GM23338 (cell line): ENCODE results near the gene COL9A3. TPM values are rescaled to one million over a fixed set of nuclear protein-coding genes. Genes with fewer than 3 reads are reported as not detected.
"Not testable (repeated sequence)": the region's sequence is repeated elsewhere in the genome, so short reads cannot be mapped to it uniquely, and the experiment has no call there.

Source experiments
- ATAC-seq: fragments of 200-7000 bp; cut with Tn5 transposase; 3 replicates; pipeline ENCODE4 v1.9.1; 2020
- DNase-seq: peaks from one replicate; pipeline ENCODE4 v3.0.0-alpha.2; 2015; ENCODE audit warnings: low spot score
- H2AFZ ChIP-seq: fragments of 200-600 bp; sonication (generic); 2 replicates; pipeline ENCODE4 v1.8.0; 2016; ENCODE audit warnings: antibody characterized with exemption, mild to moderate bottlenecking, moderate library complexity
- H3F3A ChIP-seq: fragments of 200-600 bp; sonication (generic); replicated peaks from 2 replicates; pipeline ENCODE4 v1.8.0; 2017; ENCODE audit warnings: antibody characterized with exemption, mixed run types, low read depth
- H3K27ac ChIP-seq: fragments of 200-600 bp; sonication (generic); 2 replicates; pipeline ENCODE4 v1.6.1; 2016; ENCODE audit warnings: low read depth
- H3K27me3 ChIP-seq: fragments of 200-600 bp; sonication (generic); 2 replicates; pipeline ENCODE4 v1.8.0; 2016; ENCODE audit warnings: mild to moderate bottlenecking, mixed run types, moderate library complexity; ENCODE audit not compliant: insufficient read depth
- H3K36me3 ChIP-seq: fragments of 200-600 bp; sonication (generic); 2 replicates; pipeline ENCODE4 v1.8.0; 2016; ENCODE audit warnings: mild to moderate bottlenecking; ENCODE audit not compliant: insufficient read depth
- H3K4me1 ChIP-seq: fragments of 200-600 bp; sonication (generic); 2 replicates; pipeline ENCODE4 v1.8.0; 2016; ENCODE audit warnings: mild to moderate bottlenecking, moderate library complexity; ENCODE audit not compliant: insufficient read depth
- H3K4me2 ChIP-seq: fragments of 200-600 bp; sonication (generic); 2 replicates; pipeline ENCODE4 v1.7.1; 2017; ENCODE audit warnings: mixed run types
- H3K4me3 ChIP-seq: fragments of 200-600 bp; sonication (generic); 2 replicates; pipeline ENCODE4 v1.6.1; 2016; ENCODE audit warnings: mixed run types
- H3K79me2 ChIP-seq: fragments of 200-600 bp; sonication (generic); replicated peaks from 2 replicates; pipeline ENCODE4 v1.8.0; 2017; ENCODE audit warnings: mild to moderate bottlenecking; ENCODE audit not compliant: insufficient read depth
- H3K9me2 ChIP-seq: fragments of 200-600 bp; sonication (generic); 2 replicates; pipeline ENCODE4 v1.8.0; 2017; ENCODE audit not compliant: insufficient read depth
- H4K20me1 ChIP-seq: fragments of 200-600 bp; sonication (generic); replicated peaks from 2 replicates; pipeline ENCODE4 v1.8.0; 2017; ENCODE audit warnings: mild to moderate bottlenecking; ENCODE audit not compliant: insufficient read depth
- H3K27ac Mint-ChIP-seq: 2 replicates; pipeline ENCODE4 v1.8.0; 2020; ENCODE audit warnings: inconsistent platforms, mild to moderate bottlenecking, moderate library complexity, mixed read lengths
- H3K27me3 Mint-ChIP-seq: 3 replicates; pipeline ENCODE4 v1.8.0; 2022; ENCODE audit warnings: low read depth, mild to moderate bottlenecking, moderate library complexity, mixed read lengths, inconsistent platforms; ENCODE audit not compliant: insufficient read depth, poor library complexity
- H3K36me3 Mint-ChIP-seq: 3 replicates; pipeline ENCODE4 v1.8.0; 2021; ENCODE audit warnings: low read depth, mild to moderate bottlenecking, inconsistent platforms, moderate library complexity, mixed read lengths
- H3K4me1 Mint-ChIP-seq: 3 replicates; pipeline ENCODE4 v1.8.0; 2020; ENCODE audit warnings: mild to moderate bottlenecking, inconsistent platforms, mixed read lengths
- H3K4me3 Mint-ChIP-seq: 3 replicates; pipeline ENCODE4 v1.8.0; 2021; ENCODE audit warnings: moderate library complexity, mild to moderate bottlenecking, inconsistent platforms, mixed read lengths
- H3K9me3 Mint-ChIP-seq: 3 replicates; pipeline ENCODE4 v1.8.0; 2020; ENCODE audit warnings: moderate library complexity, mild to moderate bottlenecking, inconsistent platforms, mixed read lengths
- CREB1 ChIP-seq: fragments of 250-450 bp; sonication (Bioruptor Pico); IDR thresholded peaks from 2 replicates; pipeline ENCODE4 v1.5.0; 2020; ENCODE audit warnings: low read depth, mild to moderate bottlenecking, moderate library complexity
- NANOG ChIP-seq: IDR thresholded peaks from 2 replicates; pipeline ENCODE4 v1.6.1; 2016; ENCODE audit warnings: antibody characterized with exemption, borderline replicate concordance
- STAT1 ChIP-seq: IDR thresholded peaks from one replicate; pipeline ENCODE4 v1.6.1; 2016; ENCODE audit warnings: antibody characterized with exemption; ENCODE audit not compliant: unreplicated experiment
- ZNF114 ChIP-seq: fragments of 250-450 bp; sonication (Bioruptor Pico); IDR thresholded peaks from 2 replicates; pipeline ENCODE4 v1.5.0; 2020; ENCODE audit warnings: mild to moderate bottlenecking, moderate library complexity
- polyA plus RNA-seq: library from polyadenylated mRNA; unstranded; fragments of >200 nt; fragmentation: Nextera tagmentation; extraction: Ambion mirVana; gene quantifications from 2 replicates; pipeline ENCODE4 v1.2.1, GENCODE V29; 2016
- total RNA-seq: library from RNA; depleted of rRNA; stranded (reverse); fragments of >200 nt; shearing (Covaris generic); gene quantifications from 2 replicates; pipeline ENCODE4 v1.2.3, GENCODE V29; 2014
- TF ChIP-seq, protein P1 (sequence below), 2 experiments: fragments of 200-600 bp in 1 of 2; sonication (generic) in 1 of 2; conservative IDR thresholded peaks; 2 replicates each; pipeline versions ENCODE4 v1.5.1 to v1.6.1; 2016 to 2017; ENCODE audit warnings: antibody characterized with exemption in 2 of 2, low read depth in 2 of 2, mild to moderate bottlenecking in 2 of 2, moderate library complexity in 1 of 2

COL9A3 gene
- total and polyA plus RNA-seq, 2 experiments from 2014 or later = 74.9 to 113 TPM

DNA sequence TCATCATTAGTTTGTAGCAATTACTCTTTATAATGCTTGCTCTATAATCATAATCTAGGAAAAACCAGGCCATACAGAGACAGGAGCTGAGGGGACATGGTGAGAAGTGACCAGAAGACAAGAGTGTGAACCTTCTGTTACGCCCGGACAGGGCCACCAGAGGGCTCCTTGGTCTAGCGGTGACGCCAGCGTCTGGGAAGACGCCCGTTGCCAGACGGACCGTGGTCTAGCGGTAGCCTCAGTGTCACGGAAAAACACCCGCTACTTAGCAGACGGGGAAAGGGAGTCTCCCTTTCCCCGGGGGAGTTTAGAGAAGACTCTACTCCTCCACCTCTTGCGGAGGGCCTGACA is 56.8 kb downstream of the COL9A3 start:
- H3K4me1 ChIP-seq = peaks cover 15% of the 10 kb centered on the region; the same call in 1 of the 2 replicates
- H3K27ac Mint-ChIP-seq, H4K20me1 ChIP-seq, H3K79me2 ChIP-seq, H2AFZ ChIP-seq, H3K27ac ChIP-seq, H3K4me3 ChIP-seq, H3K4me2 ChIP-seq, H3K9me3 Mint-ChIP-seq, H3K36me3 Mint-ChIP-seq, H3K4me3 Mint-ChIP-seq, H3K9me2 ChIP-seq, H3K36me3 ChIP-seq, ATAC-seq, H3K27me3 ChIP-seq: not testable (repeated sequence)
- DNase-seq = peak; percentile 68
- peaks cover 22% of the 10 kb centered on the region for H3F3A ChIP-seq
- H3K27me3 Mint-ChIP-seq = peaks cover 33% of the 10 kb centered on the region
- TF ChIP-seq, protein P1, sequence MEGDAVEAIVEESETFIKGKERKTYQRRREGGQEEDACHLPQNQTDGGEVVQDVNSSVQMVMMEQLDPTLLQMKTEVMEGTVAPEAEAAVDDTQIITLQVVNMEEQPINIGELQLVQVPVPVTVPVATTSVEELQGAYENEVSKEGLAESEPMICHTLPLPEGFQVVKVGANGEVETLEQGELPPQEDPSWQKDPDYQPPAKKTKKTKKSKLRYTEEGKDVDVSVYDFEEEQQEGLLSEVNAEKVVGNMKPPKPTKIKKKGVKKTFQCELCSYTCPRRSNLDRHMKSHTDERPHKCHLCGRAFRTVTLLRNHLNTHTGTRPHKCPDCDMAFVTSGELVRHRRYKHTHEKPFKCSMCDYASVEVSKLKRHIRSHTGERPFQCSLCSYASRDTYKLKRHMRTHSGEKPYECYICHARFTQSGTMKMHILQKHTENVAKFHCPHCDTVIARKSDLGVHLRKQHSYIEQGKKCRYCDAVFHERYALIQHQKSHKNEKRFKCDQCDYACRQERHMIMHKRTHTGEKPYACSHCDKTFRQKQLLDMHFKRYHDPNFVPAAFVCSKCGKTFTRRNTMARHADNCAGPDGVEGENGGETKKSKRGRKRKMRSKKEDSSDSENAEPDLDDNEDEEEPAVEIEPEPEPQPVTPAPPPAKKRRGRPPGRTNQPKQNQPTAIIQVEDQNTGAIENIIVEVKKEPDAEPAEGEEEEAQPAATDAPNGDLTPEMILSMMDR (conservative IDR thresholded peaks at IDR 0.05; ENCODE audit: low read depth in 2 of 2) = peak; percentile 52 to 78
- TF ChIP-seq CREB1 (CRISPR knock-in tag) = peak; percentile 79
- peaks cover 24% of the 10 kb centered on the region for H3K4me1 Mint-ChIP-seq

DNA sequence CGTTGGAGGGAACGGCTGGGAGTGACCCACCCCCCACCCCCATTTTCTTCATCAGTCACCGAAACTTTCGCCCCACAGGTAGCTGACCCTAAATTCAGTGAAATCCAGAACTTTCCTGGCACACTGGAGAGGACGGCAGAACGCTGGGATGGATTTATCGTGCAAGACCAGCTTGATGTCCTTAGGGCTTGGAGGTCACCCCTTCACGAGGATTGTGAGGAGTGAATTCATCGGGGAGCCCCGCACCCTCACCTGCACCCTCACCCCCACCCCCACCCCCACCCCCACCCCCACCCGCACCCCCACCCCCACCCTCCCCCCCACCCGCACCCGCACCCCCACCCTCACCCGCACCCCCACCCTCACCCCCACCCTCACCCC is 58.1 kb downstream of the COL9A3 start:
- peaks cover 29% of the 10 kb centered on the region for H3K4me1 Mint-ChIP-seq

DNA sequence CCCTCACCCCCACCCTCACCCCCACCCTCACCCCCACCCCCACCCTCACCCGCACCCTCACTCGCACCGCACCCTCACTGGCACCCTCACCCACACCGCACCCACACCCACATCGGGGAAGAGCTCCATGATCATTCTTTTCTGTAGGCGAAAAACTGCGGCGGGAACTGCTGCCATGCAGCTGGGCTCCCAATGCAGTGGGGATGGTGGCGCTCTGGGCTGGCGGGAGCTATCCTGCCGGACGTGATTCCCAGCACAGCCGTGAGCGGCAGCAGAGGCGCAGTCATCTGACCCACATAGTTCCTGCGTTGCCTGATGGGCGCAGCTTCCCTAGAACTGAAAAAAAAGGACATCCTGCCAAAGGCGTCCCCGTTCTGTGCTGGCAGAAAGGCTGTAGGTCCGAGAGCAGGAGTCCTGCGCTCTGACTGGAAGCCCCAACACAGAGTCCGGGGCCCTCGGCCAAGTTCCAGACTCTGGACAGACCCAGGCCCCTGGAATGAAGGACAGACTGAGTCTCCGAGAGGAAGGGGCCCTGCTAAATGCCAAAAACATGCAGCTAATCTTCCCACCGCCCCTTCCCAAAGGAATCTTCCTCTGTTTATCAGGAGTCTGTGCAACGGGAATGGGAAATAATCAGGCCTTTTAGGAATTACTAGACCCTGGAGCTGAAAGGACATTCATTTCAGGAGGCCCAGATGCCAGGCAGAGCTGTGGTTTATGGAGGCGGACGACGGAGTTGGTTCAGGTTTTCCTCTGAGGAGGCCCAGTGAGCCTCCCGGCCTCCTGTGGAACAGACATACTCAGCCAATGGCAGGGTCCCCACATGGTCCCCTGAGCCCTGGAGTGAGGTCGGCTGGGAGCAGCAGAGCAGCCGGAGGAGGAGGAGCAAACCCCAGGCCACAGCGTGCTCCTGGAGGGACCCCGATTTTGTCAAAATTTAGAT is 58.8 kb downstream of the COL9A3 start:
- Histone ChIP-seq H3K4me1 (peaks cover 21% of the 10 kb centered on the region; the same call in 1 of the 2 replicates), H3K27ac (no peak overlapping the region), H3F3A (peaks cover 31% of the 10 kb centered on the region), H2AFZ (0 out of 2 replicates have a peak overlapping the region, but pooled peaks have one; percentile 76), H3K4me2 (no peak overlapping the region), H3K79me2 (no peaks in the 10 kb centered on the region), H3K36me3 (no peaks in the 10 kb centered on the region), H4K20me1 (no peaks in the 10 kb centered on the region), H3K4me3 (no peak overlapping the region), H3K9me2 (no peaks in the 10 kb centered on the region), H3K27me3 (no peaks in the 10 kb centered on the region)
- DNase-seq (peak; percentile 85), ATAC-seq (peak; percentile 33)
- Mint-ChIP-seq H3K27me3 (peaks cover 35% of the 10 kb centered on the region), H3K36me3 (peaks cover 3% of the 10 kb centered on the region; the same call in 1 of the 3 replicates), H3K9me3 (peaks cover 5% of the 10 kb centered on the region; the same call in 2 of the 3 replicates), H3K4me1 (peaks cover 29% of the 10 kb centered on the region), H3K27ac (peak overlapping the region; percentile 80; the same call in 1 of the 2 replicates), H3K4me3 (no peak overlapping the region)
- no peak for TF ChIP-seq ZNF114 (CRISPR knock-in tag)
- TF ChIP-seq, protein P1 (conservative IDR thresholded peaks at IDR 0.05; ENCODE audit: low read depth in 2 of 2) = peak in 1 of 2 experiments; percentile 27; a peak in 2 of 4 replicates

More for the DNA sequence above, 58.1 kb downstream of the COL9A3 start:
- Histone ChIP-seq H2AFZ (no peak overlapping the region), H3K4me2 (no peak overlapping the region), H4K20me1 (no peaks in the 10 kb centered on the region), H3F3A (peaks cover 29% of the 10 kb centered on the region), H3K4me3 (no peak overlapping the region), H3K27me3 (no peaks in the 10 kb centered on the region), H3K79me2 (no peaks in the 10 kb centered on the region), H3K4me1 (peaks cover 19% of the 10 kb centered on the region; the same call in 1 of the 2 replicates), H3K36me3 (no peaks in the 10 kb centered on the region), H3K27ac (no peak overlapping the region), H3K9me2 (no peaks in the 10 kb centered on the region)
- no peak overlapping the region for H3K4me3 Mint-ChIP-seq
- H3K27ac Mint-ChIP-seq = no peak overlapping the region
- ATAC-seq = no peak
- peaks cover 35% of the 10 kb centered on the region for H3K27me3 Mint-ChIP-seq
- no peak for DNase-seq
- peaks cover 5% of the 10 kb centered on the region; the same call in 2 of the 3 replicates for H3K9me3 Mint-ChIP-seq
- peaks cover 3% of the 10 kb centered on the region; the same call in 1 of the 3 replicates for H3K36me3 Mint-ChIP-seq
- TF ChIP-seq STAT1 (no peak), NANOG (no peak)
